ENCODE results near the gene WNT5B. TPM values are rescaled to one million over a fixed set of nuclear protein-coding genes. Genes with fewer than 3 reads are reported as not detected.

Gene WNT5B
- 88.7 and 99.5 TPM in 2 replicates for total RNA-seq
- long read RNA-seq, partial matches to known transcripts: 9 of 26 reads
- long read RNA-seq, other reads (novel, unspliced or antisense): 17 of 26 reads

- H3K4me1 Mint-ChIP-seq (ENCODE audit: unreplicated experiment): peaks cover 53% of the 10 kb centered on the region
- H3K36me3 Mint-ChIP-seq (ENCODE audit: unreplicated experiment): peaks cover 7% of the 10 kb centered on the region
- no peaks in the 10 kb centered on the region for H3K27me3 Mint-ChIP-seq (ENCODE audit: unreplicated experiment)
Measured at GRCh38 chr12:1628666-1629337, at the start of gene WNT5B. WNT5B (plus strand) TSS chr12:1629231; CDS start chr12:1631355, 2,124 bp downstream.

GRCh38 chr12:1579651-1580435 lies 49.2 kb upstream of the WNT5B start:
- H3K27me3 Mint-ChIP-seq (ENCODE audit: unreplicated experiment): no peaks in the 10 kb centered on the region
- H3K9me3 Mint-ChIP-seq (ENCODE audit: unreplicated experiment): no peaks in the 10 kb centered on the region
- H3K4me1 Mint-ChIP-seq (ENCODE audit: unreplicated experiment): peaks cover 81% of the 10 kb centered on the region

More at GRCh38 chr12:1628666-1629337, at the start of gene WNT5B:
- Mint-ChIP-seq H3K27ac (ENCODE audit: unreplicated experiment) (no peak within 1 kb of the TSS), H3K9me3 (ENCODE audit: unreplicated experiment) (no peaks in the 10 kb centered on the region), H3K4me3 (ENCODE audit: unreplicated experiment) (peak within 1 kb of the TSS; percentile 14)
- DNase-seq (ENCODE audit: extremely low spot score, unreplicated experiment): no peak
- no peak for TF ChIP-seq CTCF (IDR thresholded peaks at IDR 0.05)

GRCh38 chr12:1580526-1580925 lies 48.5 kb upstream of the WNT5B start:
- DNase-seq (ENCODE audit: extremely low spot score, unreplicated experiment): no peak
- no peaks in the 10 kb centered on the region for H3K27me3 Mint-ChIP-seq (ENCODE audit: unreplicated experiment)
- H3K4me1 Mint-ChIP-seq (ENCODE audit: unreplicated experiment): peaks cover 75% of the 10 kb centered on the region
- no peaks in the 10 kb centered on the region for H3K36me3 Mint-ChIP-seq (ENCODE audit: unreplicated experiment)
- H3K4me3 Mint-ChIP-seq (ENCODE audit: unreplicated experiment): no peak overlapping the region
- no peak overlapping the region for H3K27ac Mint-ChIP-seq (ENCODE audit: unreplicated experiment)
- no peak for TF ChIP-seq CTCF (IDR thresholded peaks at IDR 0.05)
- no peaks in the 10 kb centered on the region for H3K9me3 Mint-ChIP-seq (ENCODE audit: unreplicated experiment)

More at GRCh38 chr12:1579651-1580435, 49.2 kb upstream of the WNT5B start:
- TF ChIP-seq CTCF (IDR thresholded peaks at IDR 0.05): no peak
- no peaks in the 10 kb centered on the region for H3K36me3 Mint-ChIP-seq (ENCODE audit: unreplicated experiment)
- no peak overlapping the region for H3K4me3 Mint-ChIP-seq (ENCODE audit: unreplicated experiment)
- no peak for DNase-seq (ENCODE audit: extremely low spot score, unreplicated experiment)
- H3K27ac Mint-ChIP-seq (ENCODE audit: unreplicated experiment): peak overlapping the region; percentile 3

- no peaks in the 10 kb centered on the region for H3K36me3 Mint-ChIP-seq (ENCODE audit: unreplicated experiment)
- peaks cover 70% of the 10 kb centered on the region for H3K4me1 Mint-ChIP-seq (ENCODE audit: unreplicated experiment)
- no peaks in the 10 kb centered on the region for H3K9me3 Mint-ChIP-seq (ENCODE audit: unreplicated experiment)
- H3K27ac Mint-ChIP-seq (ENCODE audit: unreplicated experiment): peak overlapping the region; percentile 75
- no peak for DNase-seq (ENCODE audit: extremely low spot score, unreplicated experiment)
- H3K27me3 Mint-ChIP-seq (ENCODE audit: unreplicated experiment): no peaks in the 10 kb centered on the region
- TF ChIP-seq CTCF (IDR thresholded peaks at IDR 0.05): no peak
- no peak overlapping the region for H3K4me3 Mint-ChIP-seq (ENCODE audit: unreplicated experiment)
Measured at GRCh38 chr12:1581973-1582708, 46.9 kb upstream of the WNT5B start.

Data from osteocyte (in vitro differentiated cells).